GM18505 (cell line): Measurements from ENCODE around the gene CDK9.
"Not testable (repeated sequence)": the region's sequence is repeated elsewhere in the genome, so short reads cannot be mapped to it uniquely, and the experiment has no call there.

Experiments
- ATAC-seq: cut with Tn5 transposase; IDR thresholded peaks from one replicate; pipeline ENCODE4 v1.9.1; 2021; ENCODE audit not compliant: unreplicated experiment
- POLR2A ChIP-seq: IDR thresholded peaks from 4 replicates; pipeline ENCODE4 v1.6.1; 2011; ENCODE audit warnings: borderline replicate concordance; ENCODE audit not compliant: insufficient read depth, insufficient read length; ENCODE audit errors: extremely low read depth

CDK9 gene

DNA sequence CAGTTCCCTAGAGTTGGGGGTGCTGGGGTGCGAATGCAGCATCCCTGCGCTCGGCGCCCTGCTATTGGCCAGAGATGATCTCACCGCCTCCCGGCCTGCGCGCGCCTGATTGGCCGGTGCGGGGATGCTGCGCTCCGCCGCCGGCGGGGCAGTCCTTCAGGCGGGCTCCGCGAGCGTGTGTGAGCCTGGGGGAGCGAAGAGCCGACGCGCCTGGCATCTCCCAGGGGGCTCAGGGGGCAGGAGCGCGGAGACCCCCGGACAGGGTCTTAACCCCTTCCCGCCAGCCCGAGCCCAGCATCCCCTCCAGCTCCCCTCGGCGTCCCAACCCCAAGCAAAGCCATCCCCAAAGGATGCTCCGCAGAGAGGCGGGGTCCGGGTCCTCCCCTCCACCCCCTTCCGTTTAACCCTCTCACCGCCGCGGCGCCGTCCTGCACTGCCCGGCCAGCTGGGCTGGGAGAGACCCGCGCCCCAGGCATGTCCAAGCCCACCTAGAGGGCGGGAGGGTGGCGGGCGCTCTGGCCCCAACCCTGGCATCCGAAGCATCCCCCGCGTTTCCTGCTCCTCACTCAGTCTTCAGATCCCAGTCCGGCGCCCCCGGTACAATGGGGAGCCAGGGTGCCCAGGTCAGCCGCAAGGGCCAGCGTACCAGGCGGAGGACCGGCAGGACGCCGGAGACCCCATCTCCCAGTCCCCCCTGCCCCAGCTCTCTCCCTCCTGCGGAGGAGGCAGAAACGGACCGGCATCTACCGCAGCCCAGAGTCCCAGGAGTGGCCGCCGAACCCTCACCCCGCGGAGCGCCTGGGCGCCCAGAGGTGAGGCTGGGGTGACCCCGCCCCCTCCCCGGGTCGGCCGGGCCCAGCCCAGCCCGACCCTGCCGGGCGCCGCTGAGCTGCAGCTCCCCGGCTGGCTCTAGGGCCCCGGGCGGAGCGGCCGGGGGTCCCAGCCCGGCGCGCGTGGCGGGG, 31.5 kb upstream of the CDK9 start:
- no peak for TF ChIP-seq POLR2A
- no peak for ATAC-seq

GRCh38 chr9:127755061-127756060, 30.5 kb upstream of the CDK9 start:
- no peak for ATAC-seq
- TF ChIP-seq POLR2A: no peak

GRCh38 chr9:127756233-127756632, 29.6 kb upstream of the CDK9 start:
- no peak for ATAC-seq
- TF ChIP-seq POLR2A: no peak

- not testable (repeated sequence) for ATAC-seq
These were observed 29.1 kb upstream of the CDK9 start for GRCh38 chr9:127756776-127757175.

GRCh38 chr9:127758843-127759242, 27.0 kb upstream of the CDK9 start:
- no peak for TF ChIP-seq POLR2A
- ATAC-seq: no peak

- ATAC-seq: no peak
- no peak for TF ChIP-seq POLR2A
These were observed 24.8 kb upstream of the CDK9 start for GRCh38 chr9:127761061-127761460.

DNA sequence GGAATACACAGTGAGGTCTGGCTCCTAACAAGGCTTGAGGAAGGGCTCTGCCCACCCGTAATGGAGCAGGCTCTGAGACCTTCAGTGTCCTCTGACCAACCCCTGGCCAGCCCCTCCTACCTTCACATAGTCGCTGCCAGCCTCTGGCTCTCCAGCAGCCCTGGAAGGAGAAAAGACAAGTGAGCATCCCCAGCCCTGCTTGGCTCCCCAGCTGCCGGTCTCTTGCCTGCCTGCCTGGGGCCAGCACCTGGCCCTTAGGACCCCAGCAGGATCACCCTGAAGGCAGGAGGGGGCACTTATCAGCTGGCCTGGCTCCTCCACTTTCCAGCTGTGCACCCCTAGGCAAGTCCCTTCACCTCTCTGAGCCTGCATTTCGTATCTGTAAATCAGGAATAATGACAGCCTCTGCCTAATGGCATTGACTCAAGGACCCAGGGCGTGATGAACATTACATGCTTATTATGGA, 24.3 kb upstream of the CDK9 start:
- no peak for TF ChIP-seq POLR2A
- ATAC-seq: no peak

DNA sequence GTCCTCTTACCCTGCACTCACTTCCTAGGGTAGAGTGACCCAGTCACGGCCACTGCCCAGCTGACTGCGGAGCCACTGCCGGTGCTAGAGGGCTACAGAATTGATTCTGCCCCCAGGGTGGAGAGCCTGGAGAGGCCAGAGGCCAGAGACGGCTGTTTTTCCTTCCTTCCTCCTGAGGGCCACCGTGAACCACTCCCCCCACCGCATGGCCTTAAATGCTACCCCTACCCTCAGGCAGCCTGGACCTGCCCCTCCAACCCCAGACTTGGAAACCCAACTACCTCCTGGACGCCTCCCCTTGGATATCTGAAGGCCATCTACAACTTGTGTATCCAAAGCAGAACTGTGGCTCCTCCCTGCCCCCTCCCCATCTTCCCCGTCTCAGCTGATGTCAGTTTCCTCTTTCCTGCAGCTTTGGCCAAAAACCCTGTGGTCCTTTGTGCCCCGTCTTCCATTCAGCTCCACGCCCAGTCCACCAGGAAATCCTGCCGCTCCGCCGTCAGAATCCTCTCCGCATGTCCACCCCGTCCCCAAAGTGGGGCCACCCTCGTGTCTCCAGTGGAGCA, 23.6 kb upstream of the CDK9 start:
- TF ChIP-seq POLR2A: no peak
- ATAC-seq: no peak

GRCh38 chr9:127763918-127764384, 21.9 kb upstream of the CDK9 start:
- no peak for ATAC-seq
- TF ChIP-seq POLR2A: no peak

DNA sequence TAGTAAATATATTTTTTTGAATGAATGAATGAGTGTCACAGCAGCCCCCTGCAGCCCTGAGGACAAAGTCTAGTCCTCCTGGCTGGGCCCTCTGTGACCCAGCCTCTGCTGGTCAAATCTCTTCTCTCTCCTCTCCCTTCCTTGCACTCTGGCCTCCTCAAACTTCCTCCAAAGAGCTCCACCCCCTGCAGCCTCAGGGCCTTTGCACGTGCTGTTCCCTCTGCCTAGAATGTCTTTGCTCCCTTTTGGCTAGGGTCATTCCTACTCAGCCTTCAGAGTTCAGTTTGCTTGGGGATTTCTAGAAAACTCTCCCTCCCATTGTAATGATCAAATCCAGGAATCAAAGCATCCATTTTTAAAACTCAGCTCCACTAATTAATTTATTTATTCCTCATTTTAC, 20.4 kb upstream of the CDK9 start:
- TF ChIP-seq POLR2A: no peak
- no peak for ATAC-seq

DNA sequence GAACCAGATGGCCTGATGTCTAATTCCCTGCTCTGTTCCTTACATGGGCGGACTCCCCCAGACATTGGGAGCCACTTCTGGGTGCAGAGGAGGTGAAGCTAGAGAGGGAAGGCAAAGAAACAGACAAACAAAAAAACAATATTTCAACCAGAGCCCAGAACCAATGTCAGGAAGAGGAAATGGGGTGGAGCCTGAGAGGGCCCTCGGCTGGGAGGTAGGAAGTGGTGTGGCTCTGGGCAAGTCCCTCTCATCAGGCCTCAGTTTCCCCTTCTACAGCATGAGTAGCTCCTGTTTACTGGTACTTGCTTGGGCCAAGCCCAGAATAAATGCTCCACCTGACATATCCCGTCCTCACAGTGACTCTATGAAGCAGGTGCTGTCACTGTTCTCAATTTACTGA, 18.4 kb upstream of the CDK9 start:
- no peak for TF ChIP-seq POLR2A
- no peak for ATAC-seq

- ATAC-seq: no peak
- TF ChIP-seq POLR2A: no peak
These were observed 17.9 kb upstream of the CDK9 start for GRCh38 chr9:127767909-127768331.

DNA sequence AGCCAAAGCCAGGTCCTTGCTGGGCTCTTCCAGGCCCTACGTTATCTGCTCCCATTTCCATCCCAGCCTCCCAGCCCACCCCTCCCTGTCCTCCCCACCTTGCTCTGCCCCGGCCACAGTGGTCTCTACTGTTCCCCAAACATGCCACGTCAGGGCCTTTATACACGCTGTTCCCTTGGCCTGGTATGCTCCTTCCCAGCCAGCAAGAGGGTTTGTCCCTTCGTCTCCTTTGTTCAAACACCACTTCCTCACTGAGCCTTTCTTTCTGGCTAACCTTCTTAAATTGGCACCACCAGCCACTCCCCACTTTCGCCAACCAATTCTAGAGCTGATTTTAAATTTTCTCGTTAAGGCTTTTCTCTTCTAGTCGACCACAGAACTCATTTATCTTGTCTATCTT, 17.1 kb upstream of the CDK9 start:
- TF ChIP-seq POLR2A: no peak
- no peak for ATAC-seq

GRCh38 chr9:127769101-127769500, 16.7 kb upstream of the CDK9 start:
- TF ChIP-seq POLR2A: no peak
- no peak for ATAC-seq
